Measurements from ENCODE around the gene PDPN. TPM values are rescaled to one million over a fixed set of nuclear protein-coding genes. Genes with fewer than 3 reads are reported as not detected.

The PDPN gene, protein sequence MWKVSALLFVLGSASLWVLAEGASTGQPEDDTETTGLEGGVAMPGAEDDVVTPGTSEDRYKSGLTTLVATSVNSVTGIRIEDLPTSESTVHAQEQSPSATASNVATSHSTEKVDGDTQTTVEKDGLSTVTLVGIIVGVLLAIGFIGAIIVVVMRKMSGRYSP
- total RNA-seq = 3.1 and 12.1 TPM in 2 replicates

GRCh38 chr1:13583595-13583965 lies at the start of gene PDPN:
TSS of gene PDPN (plus strand) at chr1:13583832. CDS start at chr1:13584034, 202 bp downstream.

Other genes with a start within 250 kb of the PDPN start
- not detected in 2 replicates for gene PRAMEF14, start 236.7 kb upstream of the PDPN start, total RNA-seq
- not detected in 2 replicates for gene PRAMEF19, start 211.9 kb upstream of the PDPN start, total RNA-seq
- not detected in 2 replicates for gene PRAMEF17, start 194.2 kb upstream of the PDPN start, total RNA-seq
- gene PRAMEF20, start 173.4 kb upstream of the PDPN start, total RNA-seq = not detected in 2 replicates
- gene LRRC38, start 69.8 kb upstream of the PDPN start, total RNA-seq = not detected in 2 replicates
- 9.2 and 21.4 TPM in 2 replicates for gene PRDM2, start 116.4 kb downstream of the PDPN start, total RNA-seq